Mammary epithelial cell (primary cell): ENCODE data around the gene WDFY1.

Experiments
- CTCF ChIP-seq, 2 donors: IDR thresholded peaks in 1 of 2; conservative IDR thresholded peaks in 1 of 2; 2 replicates each; pipeline ENCODE4 v1.5.1; 2011 to 2012; ENCODE audit warnings: inconsistent platforms in 2 of 2, low read length in 2 of 2, mild to moderate bottlenecking in 2 of 2, control low read depth in 1 of 2, low read depth in 1 of 2; ENCODE audit not compliant: insufficient read depth in 1 of 2; ENCODE audit errors: extremely low read depth in 1 of 2
- EZH2 ChIP-seq: IDR thresholded peaks from 2 replicates; pipeline ENCODE4 v1.6.1; 2012; ENCODE audit warnings: low read length, inconsistent platforms, borderline replicate concordance

GRCh38 chr2:223854741-223855140 is 90.4 kb downstream of the WDFY1 start:
- TF ChIP-seq CTCF (conservative IDR thresholded peaks at IDR 0.05 in 1 of 2, IDR thresholded peaks at IDR 0.05 in 1 of 2; ENCODE audit: extremely low read depth in 1 of 2, insufficient read depth in 1 of 2, low read depth in 1 of 2, low read length in 2 of 2): no peak
- TF ChIP-seq EZH2: no peak
